ENCODE measurements around the gene CD22.
"Not testable (repeated sequence)": the region's sequence is repeated elsewhere in the genome, so short reads cannot be mapped to it uniquely, and the experiment has no call there.

The CD22 gene

DNA sequence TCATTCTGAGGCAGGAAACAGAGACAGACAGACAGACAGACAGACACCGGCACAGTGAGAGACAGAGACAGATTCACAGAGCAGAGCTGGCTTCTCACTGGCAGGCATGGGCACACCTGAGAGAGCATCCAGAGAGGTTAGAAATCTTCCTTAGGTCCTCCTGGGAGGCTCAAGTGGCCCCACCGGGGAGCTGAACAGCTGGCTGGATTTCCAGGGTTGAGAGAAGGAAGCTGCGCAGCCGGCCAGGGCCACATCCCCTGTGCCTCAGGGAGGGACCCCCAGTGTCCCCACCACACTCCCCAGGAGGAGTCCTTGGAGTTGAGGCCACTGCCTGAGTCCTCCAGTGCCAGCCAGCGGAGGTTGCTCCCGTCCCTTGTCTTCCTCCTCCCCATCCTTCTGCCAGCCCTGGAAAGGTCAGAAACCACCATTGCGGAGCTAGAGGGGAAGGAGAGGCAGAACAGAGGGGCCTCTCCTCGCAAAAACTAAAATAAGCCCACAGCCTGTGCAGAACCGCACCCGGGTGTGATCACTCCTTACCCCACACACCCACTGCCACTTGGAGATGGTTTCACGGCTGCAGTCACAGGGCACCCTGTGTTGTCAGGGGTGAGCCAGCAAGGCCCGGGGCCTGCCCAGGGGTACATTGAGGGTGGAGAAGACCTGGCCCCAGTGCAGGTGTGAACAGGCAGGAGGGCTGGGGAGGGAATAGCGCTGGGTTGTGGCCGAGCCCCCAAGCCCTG, 33.4 kb downstream of the CD22 start:
- DNase-seq, result no peak

DNA sequence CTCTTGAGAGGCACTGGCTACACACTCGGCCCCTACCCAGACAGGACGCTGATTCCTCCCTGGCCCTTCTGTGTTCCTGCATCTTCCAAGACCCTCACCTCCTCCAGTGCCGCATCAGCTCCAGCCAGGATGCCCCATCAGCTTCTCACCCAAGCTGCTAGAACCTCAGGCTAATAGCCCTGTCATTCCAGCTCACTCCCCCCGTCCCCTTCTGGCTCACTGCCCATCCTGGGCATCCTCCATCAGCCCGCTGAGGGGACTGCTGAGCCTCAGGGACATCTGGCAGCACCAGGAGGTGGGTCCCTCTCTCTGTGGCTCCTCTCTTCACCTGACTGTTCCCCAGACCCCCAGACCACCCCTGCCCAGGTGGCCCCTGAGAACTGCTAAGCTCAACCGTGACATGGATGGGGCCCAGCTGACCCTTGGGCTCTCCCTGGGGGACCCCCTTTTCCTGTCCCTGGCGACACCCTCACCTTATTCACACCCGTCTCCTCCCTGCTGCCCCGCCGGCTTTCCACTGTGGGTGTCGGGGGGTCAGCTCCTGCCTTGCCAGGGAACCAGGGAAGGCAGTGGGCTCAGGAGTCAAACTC, 34.1 kb downstream of the CD22 start:
- no peak for DNase-seq

DNA sequence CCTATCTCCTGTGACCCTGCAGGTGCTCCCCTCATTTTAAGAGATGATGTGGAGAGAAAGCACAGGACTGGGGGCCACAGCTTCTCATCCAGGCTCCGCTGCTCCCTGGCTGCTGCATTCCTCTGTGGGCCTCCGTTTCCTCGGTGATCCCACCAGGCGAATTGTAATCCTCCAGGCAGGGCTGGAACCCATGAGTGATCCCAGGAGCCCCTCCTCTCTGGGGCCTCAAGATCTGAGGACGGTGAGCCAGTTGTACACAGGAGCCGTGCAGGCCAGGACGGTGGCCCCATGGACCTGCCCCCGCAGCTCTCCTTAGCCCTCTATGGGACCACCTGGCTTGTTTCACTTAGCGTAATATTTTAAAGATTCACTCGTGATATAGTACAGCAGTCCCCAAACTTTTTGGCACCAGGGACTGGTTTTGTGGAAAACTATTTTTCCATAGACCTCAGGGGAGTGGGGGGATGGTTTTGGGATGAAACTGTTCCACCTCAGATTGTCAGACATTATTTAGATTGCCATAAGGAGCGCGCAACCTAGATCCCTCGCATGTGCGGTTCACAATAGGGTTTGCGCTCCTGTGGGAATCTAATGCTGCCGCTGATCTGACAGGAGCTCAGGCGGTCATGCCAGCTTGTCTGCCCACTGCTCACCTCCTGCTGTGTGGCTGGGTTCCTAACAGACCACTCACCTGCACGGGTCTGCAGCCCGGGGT, 34.9 kb downstream of the CD22 start:
- DNase-seq, result no peak

DNA sequence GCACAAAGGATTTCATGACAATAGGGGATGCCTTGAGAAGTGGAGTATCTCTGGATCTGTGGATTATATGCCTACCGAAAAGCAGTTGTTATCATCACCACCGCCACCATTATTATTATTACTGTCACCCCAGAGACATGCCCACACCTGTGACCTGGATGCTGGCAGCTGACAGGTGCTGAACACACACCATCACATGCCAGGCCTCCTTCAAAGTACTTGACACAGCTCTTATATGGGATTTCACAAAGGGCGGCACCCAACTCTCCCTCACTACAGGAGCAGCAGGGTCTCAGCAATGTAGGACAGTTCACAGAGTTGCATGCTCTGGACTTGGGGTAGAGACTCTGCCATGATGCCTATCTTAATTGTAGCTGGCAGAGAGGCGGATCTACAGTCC, 36.3 kb downstream of the CD22 start:
- DNase-seq, result no peak

DNA sequence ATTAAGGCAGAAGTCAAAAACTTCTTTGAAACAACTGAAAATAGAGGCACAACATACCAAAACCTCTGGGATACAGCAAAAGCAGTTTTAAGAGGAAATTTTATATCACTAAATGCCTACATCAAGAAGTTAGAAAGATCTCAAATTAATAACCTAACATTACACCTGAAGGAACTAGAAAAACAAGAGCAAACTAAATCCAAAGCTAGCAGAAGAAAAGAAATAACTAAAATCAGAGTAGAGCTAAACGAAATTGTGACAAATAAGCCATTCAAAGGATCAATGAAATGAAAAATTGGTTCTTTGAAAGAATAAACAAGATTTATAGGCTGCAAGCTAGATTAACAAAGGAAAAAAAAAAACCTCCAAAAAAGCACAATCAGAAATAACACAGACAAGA, 39.4 kb downstream of the CD22 start:
- DNase-seq, result no peak

DNA sequence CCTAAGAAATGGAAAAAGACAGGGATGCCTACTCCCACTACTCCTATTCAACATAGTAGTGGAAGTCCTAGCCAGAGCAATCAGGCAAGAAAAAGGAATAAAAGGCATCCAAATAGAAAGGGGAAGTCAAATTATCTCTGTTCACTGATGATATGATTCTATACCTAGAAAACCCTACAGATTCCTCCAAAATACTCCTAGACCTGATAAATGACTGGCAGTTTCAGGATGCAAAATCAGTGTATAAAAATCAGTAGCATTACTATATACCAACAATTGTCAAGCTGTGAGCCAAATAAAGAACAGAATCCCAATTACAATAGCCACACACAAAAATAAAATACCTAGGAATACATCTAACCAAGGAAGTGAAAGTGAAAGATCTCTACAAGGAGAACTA, 40.5 kb downstream of the CD22 start:
- DNase-seq, result peak; percentile 16

DNA sequence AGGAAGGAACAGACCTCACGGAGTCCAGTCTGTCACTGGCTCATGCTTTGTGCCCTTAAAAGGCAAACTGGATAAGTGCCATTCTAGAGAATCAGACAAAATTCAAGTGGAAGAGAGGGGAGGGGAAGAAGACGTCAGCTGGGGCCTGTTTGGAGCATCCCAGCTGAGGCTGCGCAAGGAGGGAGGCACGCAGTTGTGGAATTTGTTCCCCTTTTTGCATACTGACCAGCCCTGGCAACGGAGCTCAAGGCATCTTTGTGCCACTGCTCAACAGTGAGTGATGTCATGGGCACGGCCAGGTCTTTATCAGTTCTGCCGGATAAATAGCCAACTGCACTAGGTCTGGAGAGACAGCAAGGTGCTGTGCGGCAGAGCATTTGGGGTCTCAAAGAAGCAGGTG, 41.7 kb downstream of the CD22 start, which contains the start of gene GPR42:
TSS of gene GPR42 (plus strand) at position 347 of the 400 bp plus-strand sequence. CDS start 292 bp downstream, outside the sequence.
- no peak for DNase-seq

DNA sequence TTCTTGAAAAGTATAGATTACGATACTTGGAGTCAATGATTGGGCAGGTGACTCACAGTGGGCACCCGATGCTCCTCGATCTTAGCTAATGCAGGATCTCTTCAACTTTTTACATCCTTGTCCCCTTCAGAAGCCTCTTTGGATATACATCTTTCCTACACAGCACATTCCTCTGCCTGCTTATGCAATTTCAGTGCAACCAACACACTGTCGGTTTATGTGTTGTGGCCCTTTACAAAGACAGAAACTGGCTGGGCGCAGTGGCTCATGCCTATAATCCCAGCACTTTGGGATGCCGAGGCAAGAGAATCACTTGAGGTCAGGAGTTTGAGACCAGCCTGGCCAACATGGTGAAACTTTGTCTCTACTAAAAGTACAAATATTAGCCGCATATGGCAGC, 44.5 kb downstream of the CD22 start:
- DNase-seq, result no peak

DNA sequence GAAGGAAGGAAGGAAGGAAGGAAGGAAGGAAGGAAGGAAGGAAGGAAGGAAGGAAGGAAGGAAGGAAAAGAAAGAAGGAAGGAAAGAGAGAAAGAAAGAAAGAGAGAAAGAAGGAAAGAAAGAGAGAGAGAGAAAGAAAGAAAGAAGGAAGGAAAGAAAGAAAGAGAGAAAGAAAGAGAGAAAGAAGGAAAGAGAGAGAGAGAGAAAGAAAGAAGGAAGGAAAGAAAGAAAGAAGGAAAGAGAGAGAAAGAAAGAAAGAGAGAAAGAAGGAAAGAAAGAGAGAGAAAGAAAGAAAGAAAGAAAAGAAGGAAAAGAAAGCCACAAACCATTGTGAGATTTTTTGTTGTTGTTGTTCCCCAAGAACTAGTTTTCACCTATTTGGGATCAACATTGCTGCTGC, 45.0 kb downstream of the CD22 start:
- not testable (repeated sequence) for DNase-seq

DNA sequence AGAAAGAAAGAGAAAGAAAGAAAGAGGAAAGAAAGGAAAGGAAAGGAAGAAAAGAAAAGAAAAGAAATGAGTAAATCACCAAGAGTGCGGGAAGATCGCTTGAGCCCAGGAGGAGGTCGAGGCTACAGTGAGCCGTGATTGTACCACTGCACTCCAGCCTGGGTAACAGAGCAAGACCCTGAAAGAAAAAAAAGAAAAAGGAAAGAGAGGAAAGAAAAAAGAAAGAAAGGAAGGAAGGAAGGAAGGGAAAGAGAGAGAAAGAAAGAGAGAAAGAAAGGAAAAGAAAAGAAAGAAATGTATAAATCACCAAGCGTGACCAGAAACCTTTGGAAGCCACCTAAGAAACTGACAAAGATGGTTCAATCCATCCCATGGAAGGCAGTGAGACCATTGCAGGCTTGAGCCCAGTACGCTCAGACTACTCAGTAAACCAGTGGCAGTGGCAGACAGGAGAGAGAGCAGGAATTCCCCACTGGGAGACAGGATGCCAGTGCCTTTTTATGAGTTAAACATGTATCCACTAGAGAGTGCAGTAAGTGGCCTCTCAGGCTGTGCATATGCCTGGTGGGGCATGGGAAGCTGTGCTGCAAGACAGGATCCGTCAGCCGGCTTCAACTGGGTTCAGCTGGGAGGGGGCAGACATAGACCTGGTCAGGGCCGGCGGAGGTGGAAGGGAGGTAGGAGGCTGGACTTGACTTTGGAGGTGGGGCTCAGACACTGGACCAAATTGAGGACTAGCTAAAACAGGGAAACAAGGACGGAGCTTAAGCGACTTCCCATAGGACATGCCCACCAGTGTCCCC, 46.7 kb downstream of the CD22 start:
- no peak for DNase-seq

DNA sequence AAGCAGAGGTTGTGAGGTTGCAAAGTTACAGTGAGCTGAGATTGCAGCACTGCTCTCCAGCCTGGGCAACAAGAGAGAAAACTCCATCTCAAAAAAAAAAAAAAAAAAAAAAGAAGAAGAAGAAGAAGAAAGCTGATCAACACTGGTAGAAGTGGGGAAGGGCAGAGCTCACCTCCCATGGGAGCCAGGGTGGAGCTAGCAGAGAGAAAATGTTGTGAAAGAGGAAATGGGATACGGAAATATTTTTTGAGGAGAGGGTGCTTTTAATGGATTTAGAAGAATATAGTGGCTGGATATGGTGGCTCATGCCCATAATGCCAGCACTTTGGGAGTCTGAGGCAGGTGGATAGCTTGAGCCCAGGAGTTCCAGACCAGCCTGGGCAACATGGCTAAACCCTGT, 48.7 kb downstream of the CD22 start:
- DNase-seq, result no peak

DNA sequence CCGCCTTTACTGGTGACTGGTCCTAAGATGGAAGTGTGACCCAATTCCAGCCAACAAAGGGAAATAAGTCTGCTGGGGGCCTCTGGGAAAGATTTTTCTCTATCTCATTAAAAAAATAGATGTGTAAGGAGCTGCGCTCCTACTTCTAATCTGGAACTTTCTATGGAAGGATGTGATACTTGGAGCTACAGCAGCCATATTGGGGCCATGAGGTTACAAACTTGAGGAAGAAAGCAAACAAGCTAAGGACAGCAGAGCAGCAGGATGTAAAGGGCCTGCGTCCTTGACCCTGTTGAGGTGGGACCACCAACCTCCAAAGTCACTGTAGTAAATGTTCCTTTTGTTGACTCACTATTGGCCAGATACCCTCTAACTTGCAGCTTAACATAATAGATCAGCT, 49.4 kb downstream of the CD22 start:
- no peak for DNase-seq

DNA sequence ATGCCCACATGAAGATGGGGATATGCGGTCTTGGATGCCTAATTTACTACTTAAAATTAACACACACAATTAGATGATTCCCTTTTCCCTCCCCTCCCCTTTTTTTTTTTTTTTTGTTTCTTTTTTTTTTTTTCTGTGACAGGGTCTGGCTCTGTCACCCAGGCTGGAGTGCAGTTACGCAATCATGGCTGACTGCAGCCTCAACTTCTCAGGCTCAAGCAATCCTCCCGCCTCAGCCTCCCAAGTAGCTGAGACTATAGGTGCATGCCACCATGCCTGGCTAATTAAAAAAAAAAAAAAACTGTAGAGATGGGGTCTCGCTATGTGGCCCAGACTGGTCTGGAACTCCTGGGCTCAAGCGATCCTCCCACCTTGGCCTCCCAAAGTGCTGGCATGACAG, 50.6 kb downstream of the CD22 start:
- not testable (repeated sequence) for DNase-seq

DNA sequence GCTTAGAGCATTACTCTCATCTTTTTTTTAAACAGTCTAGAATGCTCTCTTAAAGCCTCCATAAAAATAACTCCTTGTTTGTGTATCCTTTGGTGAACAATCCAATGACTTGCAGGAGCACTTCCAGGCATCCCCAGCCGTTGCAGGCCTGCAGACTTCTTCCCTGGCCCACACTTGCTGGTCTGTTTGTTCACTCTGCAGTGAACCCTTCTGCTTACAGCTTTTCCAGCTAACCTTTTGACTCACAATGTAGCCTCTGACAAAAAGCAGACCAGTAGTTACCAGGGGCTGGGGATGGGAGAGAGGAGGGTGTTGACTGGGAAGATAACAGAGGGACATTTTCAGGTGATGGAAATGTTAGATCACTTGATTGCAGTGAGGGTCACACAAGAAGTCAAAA, 51.0 kb downstream of the CD22 start:
- no peak for DNase-seq

DNA sequence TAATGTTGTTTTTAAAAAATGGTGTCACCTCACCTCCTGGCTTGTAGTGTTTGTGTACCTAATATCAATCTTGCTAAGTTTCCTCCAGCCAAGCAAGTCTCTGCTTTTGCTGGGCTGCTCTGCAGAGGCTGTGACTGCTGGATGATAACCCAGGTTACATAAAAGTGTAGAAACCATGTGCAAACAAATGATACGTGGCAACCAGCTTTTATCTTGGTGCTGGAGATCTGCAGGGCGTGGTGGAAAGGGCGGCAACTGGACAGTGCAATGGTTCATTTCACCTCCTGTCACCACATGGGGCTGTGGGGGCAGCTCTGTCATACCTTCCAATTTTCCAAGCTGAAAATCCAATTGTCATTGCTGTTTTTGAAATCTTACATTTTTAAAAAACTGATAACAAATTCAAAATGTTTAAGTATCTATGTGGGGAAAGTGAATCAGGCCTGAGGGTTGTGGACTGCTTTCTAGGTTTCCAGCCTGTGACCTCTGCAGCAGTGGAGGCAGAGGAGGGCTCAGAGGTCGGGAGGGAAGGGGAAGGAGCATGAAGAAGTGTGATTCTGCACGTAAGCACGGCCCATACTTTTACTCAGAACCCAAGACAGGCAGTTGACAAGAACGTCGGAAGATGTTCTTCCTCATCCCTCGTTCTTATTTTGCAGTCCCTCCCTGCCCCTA, 51.6 kb downstream of the CD22 start:
- DNase-seq, result peak; percentile 84

DNA sequence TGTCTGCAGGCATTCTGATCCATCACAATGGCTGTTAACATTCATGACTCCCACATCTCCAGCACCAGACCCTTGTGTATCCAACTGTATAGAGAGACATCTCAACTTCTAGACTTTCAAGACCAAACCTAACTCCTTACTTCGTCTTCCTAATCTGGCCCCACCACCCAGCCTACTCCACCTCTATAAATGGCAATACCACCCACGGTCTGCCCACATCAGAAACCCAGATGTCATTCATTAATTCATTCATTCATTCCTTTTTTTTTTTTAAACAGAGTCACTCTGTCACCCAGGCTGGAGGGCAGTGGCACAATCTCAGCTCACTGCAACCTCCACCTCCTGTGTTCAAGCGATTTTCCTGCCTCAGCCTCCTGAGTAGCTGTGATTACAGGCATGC, 52.3 kb downstream of the CD22 start:
- DNase-seq, result no peak

DNA sequence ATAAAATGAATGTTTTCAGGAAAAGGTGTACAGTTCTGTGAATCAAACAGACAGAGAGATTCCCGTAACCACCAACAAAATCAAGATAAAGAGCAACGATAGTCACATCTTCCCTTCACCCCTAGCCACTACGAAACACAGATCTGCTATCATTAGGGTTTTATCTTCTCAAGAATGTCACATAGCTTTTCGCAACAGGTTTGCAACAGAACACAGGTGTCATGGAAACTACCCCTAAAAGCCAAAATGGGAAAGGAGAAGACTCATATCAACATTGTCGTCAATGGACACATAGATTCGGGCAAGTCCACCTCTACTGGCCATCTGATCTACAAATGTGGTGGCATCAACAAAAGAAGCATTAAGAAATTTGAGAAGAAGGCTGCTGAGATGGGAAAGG, 52.9 kb downstream of the CD22 start:
- DNase-seq, result no peak

DNA sequence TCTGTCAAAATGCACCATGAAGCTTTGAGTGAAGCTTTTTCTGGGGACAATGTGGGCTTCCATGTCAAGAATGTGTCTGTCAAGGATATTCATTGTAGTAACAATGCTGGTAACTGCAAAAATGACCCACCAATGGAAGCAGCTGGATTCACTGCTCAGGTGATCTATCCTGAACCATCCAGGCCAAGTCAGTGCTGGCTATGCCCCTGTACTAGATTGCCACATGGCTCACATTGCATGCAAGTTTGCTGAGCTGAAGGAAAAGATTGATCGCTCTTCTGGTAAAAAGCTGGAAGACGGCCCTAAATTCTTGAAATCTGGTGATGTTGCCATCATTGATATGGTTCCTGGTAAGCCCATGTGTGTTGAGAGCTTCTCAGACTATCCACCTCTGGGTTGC, 54.5 kb downstream of the CD22 start:
- no peak for DNase-seq

DNA sequence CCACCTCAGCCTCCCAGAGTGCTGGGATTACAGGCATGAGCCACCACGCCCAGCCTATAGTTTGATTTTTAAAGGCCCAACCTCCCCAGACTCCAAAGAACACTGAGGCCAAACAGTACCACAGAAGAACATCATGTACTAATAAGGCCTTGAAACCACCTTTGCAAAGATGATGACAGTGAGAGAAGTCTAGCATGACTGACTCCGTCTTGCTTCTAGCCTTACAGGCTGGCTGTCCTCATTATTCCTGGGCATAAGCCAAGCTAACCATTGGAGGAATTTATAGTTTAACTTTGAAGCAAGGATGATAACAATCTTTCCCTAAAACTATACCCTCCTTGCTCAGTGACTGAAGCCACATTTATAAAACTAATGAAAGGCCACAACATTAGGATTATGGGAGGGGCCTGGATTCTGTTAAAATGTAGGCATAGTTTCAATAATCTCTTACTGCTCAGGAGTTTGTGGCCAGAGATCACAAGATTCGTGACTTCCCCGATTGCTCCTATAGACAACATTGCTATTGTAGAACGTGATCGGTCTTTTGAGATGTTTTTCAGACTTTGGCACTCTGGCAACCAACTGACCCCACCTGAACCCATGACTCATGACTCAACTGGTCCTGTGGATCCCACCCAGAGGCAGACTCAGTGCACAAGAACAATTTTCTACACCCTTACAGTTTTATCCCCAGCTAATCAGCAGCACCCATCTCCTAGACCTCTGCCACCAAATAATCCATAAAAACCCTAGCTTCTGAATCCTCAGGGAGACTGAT, 59.5 kb downstream of the CD22 start:
- peak; percentile 49 for DNase-seq

DNA sequence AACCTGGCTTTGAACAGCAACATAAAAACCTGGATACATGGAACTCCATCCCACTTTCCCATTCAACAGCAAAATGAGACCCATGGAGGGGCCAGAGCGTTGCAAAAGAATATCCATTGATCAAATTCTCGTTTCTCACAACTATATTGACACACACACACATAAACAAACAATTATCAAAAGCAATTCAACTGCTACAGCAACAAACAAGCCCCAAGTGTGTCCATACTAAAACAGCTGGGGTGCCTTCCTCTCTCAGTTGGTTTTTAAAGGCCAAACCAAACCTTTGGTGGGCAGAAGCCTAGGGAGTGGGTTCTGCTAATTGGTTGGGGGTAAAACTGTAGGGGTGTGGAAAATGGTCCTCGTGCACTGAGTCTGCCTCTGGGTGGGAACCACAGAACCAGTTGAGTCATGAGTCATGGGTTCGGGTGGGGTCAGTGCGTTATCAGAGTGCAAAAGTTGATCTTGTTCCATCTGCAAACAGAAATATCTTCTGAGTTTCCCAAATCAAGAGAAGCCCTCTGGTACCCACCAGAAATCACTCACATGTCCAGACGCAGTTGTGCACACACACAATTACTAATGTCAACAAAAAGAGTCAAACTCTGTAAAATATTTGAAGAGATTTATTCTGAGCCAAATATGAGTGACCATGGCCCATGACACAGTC, 60.3 kb downstream of the CD22 start:
- DNase-seq, result peak; percentile 55

Measured in OCI-M1 (cell line).